Left ventricle myocardium inferior (tissue), 1 donor: ENCODE results near the gene MRPL3. TPM values are rescaled to one million over a fixed set of nuclear protein-coding genes. Genes with fewer than 3 reads are reported as not detected.
A peak's percentile ranks its signal among the peaks of the same experiment; 100 is the strongest.
"Not testable (repeated sequence)": the region's sequence is repeated elsewhere in the genome, so short reads cannot be mapped to it uniquely, and the experiment has no call there.

Source experiments
- DNase-seq: peaks from one replicate; pipeline ENCODE4 v3.0.0-alpha.2; 2020
- H3K27ac ChIP-seq: fragments of 200-600 bp; replicated peaks from 2 replicates; pipeline ENCODE4 v1.8.0; 2021
- H3K27me3 ChIP-seq: fragments of 200-600 bp; 2 replicates; pipeline ENCODE4 v1.8.0; 2021; ENCODE audit warnings: low read depth
- H3K36me3 ChIP-seq: fragments of 200-600 bp; 2 replicates; pipeline ENCODE4 v1.8.0; 2021
- H3K4me1 ChIP-seq: fragments of 200-600 bp; 2 replicates; pipeline ENCODE4 v1.8.0; 2021
- H3K4me3 ChIP-seq: fragments of 200-600 bp; 2 replicates; pipeline ENCODE4 v1.8.0; 2021; ENCODE audit warnings: mild to moderate bottlenecking, moderate library complexity
- H3K9me3 ChIP-seq: fragments of 200-600 bp; replicated peaks from 2 replicates; pipeline ENCODE4 v1.8.0; 2021
- intact Hi-C: fragments of 100-400 bp; cut with micrococcal nuclease; formaldehyde crosslinking; loops from one replicate; pipeline ENCODE4 v1.11.0; 2022
- total RNA-seq: library from RNA; stranded (reverse); fragmentation: NEBNext Ultra II Directional; extraction: Animal tissue kit (Norgen Biotek cat#: 25700); gene quantifications from one replicate; pipeline ENCODE4 v1.2.1, GENCODE V29; 2021
- TF ChIP-seq, protein P1 (sequence below): fragments of 200-600 bp; IDR thresholded peaks from 2 replicates; pipeline ENCODE4 v1.8.0; 2021; ENCODE audit warnings: antibody characterized with exemption, mild to moderate bottlenecking, borderline replicate concordance
- donor health status: DM: no; HTN: yes; CAD: no; lungs with severe emphysema.

The MRPL3 gene
- total RNA-seq, 1 donor from 2014 or later: 53.9 TPM

DNA sequence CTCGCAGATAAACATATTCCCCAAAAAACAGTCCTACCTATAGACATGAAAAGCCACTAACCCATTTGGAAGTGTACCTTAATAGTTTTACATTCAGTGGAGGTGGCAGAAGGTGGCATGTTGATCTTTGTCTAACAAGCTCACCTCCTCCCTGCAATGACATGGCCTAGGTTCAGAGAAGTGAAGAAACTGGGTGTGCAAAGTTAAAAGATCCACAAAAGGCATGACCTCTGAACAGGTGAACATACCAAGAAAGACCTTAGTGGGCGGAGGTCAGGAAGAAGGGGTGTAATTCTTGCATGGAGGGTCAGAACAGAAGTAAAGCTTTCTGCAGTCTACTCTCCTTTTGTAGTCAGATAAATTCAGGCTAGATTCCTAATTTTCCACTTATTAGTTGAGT lies 822 bp downstream of the MRPL3 start:
- Histone ChIP-seq H3K9me3 (no peaks in the 10 kb centered on the region), H3K4me1 (peaks cover 25% of the 10 kb centered on the region), H3K27me3 (no peaks in the 10 kb centered on the region), H3K4me3 (peak overlapping the region; percentile 90), H3K36me3 (peaks cover 35% of the 10 kb centered on the region), H3K27ac (peak overlapping the region; percentile 84)
- TF ChIP-seq, protein P1, sequence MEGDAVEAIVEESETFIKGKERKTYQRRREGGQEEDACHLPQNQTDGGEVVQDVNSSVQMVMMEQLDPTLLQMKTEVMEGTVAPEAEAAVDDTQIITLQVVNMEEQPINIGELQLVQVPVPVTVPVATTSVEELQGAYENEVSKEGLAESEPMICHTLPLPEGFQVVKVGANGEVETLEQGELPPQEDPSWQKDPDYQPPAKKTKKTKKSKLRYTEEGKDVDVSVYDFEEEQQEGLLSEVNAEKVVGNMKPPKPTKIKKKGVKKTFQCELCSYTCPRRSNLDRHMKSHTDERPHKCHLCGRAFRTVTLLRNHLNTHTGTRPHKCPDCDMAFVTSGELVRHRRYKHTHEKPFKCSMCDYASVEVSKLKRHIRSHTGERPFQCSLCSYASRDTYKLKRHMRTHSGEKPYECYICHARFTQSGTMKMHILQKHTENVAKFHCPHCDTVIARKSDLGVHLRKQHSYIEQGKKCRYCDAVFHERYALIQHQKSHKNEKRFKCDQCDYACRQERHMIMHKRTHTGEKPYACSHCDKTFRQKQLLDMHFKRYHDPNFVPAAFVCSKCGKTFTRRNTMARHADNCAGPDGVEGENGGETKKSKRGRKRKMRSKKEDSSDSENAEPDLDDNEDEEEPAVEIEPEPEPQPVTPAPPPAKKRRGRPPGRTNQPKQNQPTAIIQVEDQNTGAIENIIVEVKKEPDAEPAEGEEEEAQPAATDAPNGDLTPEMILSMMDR: no peak
- intact Hi-C loops: no loop called here
- no peak for DNase-seq

DNA sequence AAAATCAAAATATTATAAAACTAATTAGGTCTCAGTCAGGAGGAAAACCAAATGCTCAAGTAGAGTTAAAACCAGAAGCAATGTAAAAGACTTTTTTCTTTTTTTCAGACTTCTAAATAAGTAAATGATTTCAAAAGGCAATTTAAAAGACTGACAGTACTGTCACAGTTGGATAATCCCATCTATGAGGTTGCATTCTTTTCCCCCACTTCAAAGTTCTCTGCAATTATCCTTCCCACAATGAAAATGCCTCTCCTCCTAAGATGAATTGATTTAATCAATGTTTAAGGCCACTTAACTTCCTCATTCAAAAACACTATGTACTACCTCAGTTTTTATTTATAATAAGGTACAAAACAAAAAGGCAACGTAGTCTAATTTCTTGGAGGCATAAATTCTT lies 8.1 kb downstream of the MRPL3 start:
- TF ChIP-seq, protein P1: no peak
- no peaks in the 10 kb centered on the region for H3K9me3 ChIP-seq
- H3K4me1 ChIP-seq: no peaks in the 10 kb centered on the region
- no peak overlapping the region for H3K4me3 ChIP-seq
- no peak overlapping the region for H3K27ac ChIP-seq
- peaks cover 82% of the 10 kb centered on the region for H3K36me3 ChIP-seq
- no peak for DNase-seq
- no peaks in the 10 kb centered on the region for H3K27me3 ChIP-seq
- intact Hi-C loops: no loop called here

DNA sequence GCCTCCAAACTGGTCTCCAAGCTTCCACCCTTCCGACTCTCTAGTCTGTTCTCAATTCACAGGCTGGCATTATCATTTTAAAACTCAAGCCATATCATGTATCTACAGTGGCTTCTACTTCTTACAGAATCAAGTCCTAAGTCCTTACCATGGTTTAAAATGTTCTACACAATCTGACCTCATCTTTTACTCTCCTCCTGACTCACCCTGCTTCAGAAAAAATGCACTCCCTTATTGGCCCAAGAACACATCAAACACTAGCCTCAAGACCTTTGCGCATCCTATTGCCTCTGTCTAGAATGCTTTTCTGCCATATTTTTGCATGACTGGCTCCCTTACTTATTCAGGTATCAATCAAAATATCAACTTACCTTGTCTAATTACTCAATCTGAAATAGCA lies 11.0 kb downstream of the MRPL3 start:
- intact Hi-C loops: no loop called here
- Histone ChIP-seq H3K9me3 (no peaks in the 10 kb centered on the region), H3K27me3 (no peaks in the 10 kb centered on the region), H3K4me1 (no peaks in the 10 kb centered on the region), H3K36me3 (peaks cover 82% of the 10 kb centered on the region), H3K4me3 (no peak overlapping the region), H3K27ac (no peak overlapping the region)
- TF ChIP-seq, protein P1: no peak
- no peak for DNase-seq

DNA sequence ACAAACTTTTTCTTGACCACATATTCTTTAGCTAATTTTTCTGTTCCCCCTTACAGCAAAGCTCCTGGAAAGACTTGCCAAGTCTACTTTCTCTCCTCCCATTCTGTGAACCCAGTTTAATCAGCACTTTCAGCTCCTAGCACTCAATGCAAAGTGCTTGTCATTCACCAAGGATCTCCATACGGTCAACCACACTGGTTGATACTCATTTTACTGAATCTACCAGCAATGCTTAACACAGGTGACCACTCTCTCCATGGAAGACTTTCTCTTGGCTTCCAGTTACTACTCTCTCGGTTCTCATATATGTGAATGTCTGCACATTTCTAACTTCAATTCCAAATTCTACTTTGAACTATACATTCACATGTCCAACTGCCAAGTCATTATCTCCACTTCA lies 11.7 kb downstream of the MRPL3 start:
- no peak for DNase-seq
- H3K27ac ChIP-seq: no peak overlapping the region
- no peaks in the 10 kb centered on the region for H3K9me3 ChIP-seq
- no peak overlapping the region for H3K4me3 ChIP-seq
- no peaks in the 10 kb centered on the region for H3K27me3 ChIP-seq
- intact Hi-C loops: no loop called here
- TF ChIP-seq, protein P1: no peak
- peaks cover 80% of the 10 kb centered on the region for H3K36me3 ChIP-seq
- H3K4me1 ChIP-seq: no peaks in the 10 kb centered on the region

DNA sequence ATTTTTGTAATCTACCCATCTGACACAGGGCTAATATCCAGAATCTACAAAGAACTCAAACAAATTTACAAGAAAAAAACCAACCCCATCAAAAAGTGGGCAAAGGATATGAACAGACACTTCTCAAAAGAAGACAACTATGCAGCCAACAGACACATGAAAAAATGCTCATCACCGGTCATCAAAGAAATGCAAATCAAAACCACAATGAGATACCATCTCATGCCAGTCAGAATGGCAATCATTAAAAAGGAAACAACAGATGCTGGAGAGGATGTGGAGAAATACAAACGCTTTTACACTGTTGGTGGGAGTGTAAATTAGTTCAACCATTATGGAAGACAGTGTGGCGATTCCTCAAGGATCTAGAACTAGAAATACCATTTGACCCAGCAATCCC lies 16.2 kb downstream of the MRPL3 start:
- H3K27ac ChIP-seq, intact Hi-C loops, DNase-seq, H3K4me1 ChIP-seq, H3K9me3 ChIP-seq, H3K4me3 ChIP-seq, H3K27me3 ChIP-seq: not testable (repeated sequence)
- peaks cover 74% of the 10 kb centered on the region for H3K36me3 ChIP-seq

DNA sequence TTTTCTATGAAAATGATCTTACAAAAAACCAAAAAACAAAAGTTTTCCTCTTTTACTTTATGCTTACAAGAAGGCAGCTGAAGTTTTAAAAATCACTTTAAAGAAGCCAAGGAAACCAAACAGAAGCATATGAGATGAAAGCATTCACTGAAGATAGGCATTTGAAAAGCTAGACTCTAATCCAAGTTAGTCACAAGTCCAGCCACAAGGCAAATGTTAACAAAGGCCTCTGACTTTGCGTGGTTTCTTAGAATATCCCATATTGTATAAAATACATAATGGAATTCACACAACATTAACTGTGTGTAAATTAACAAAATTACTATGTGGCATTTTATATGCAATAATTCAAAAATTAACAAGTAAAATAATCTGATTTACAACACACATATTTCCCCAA lies 17.7 kb downstream of the MRPL3 start:
- Histone ChIP-seq H3K27me3 (no peaks in the 10 kb centered on the region), H3K9me3 (no peaks in the 10 kb centered on the region), H3K4me3 (no peak overlapping the region), H3K27ac (no peak overlapping the region), H3K36me3 (peaks cover 69% of the 10 kb centered on the region), H3K4me1 (peaks cover 6% of the 10 kb centered on the region)
- intact Hi-C loops: no loop called here
- DNase-seq: no peak
- TF ChIP-seq, protein P1: no peak
